MM.1S (cell line): ENCODE measurements around the gene GNPTAB.
A peak's percentile ranks its signal among the peaks of the same experiment; 100 is the strongest.

Source experiments
- DNase-seq: peaks from one replicate; pipeline ENCODE4 v3.0.0-alpha.2; 2015
- H2AFZ ChIP-seq: fragments of 300-600 bp; sonication (generic); 2 replicates; pipeline ENCODE4 v1.6.0; 2016; ENCODE audit warnings: antibody characterized with exemption, low read length
- H3F3A ChIP-seq: fragments of 300-600 bp; sonication (generic); 2 replicates; pipeline ENCODE4 v1.6.1; 2016; ENCODE audit warnings: mild to moderate bottlenecking, antibody characterized with exemption, low read length, moderate library complexity, mixed read lengths; ENCODE audit not compliant: insufficient read depth
- H3K27ac ChIP-seq: fragments of 300-600 bp; sonication (generic); 2 replicates; pipeline ENCODE4 v1.5.1; 2016; ENCODE audit warnings: mild to moderate bottlenecking, low read length
- H3K27me3 ChIP-seq: fragments of 300-600 bp; sonication (generic); replicated peaks from 2 replicates; pipeline ENCODE4 v1.6.0; 2016; ENCODE audit warnings: low read length; ENCODE audit not compliant: insufficient read depth
- H3K36me3 ChIP-seq: fragments of 300-600 bp; sonication (generic); replicated peaks from 2 replicates; pipeline ENCODE4 v1.6.1; 2016; ENCODE audit warnings: mild to moderate bottlenecking, low read length, mixed read lengths; ENCODE audit not compliant: insufficient read depth
- H3K4me1 ChIP-seq: fragments of 300-600 bp; sonication (generic); 2 replicates; pipeline ENCODE4 v1.6.1; 2016; ENCODE audit warnings: low read length, mixed read lengths
- H3K4me2 ChIP-seq: fragments of 300-600 bp; sonication (generic); 2 replicates; pipeline ENCODE4 v1.6.0; 2016; ENCODE audit warnings: low read depth, low read length
- H3K4me3 ChIP-seq: fragments of 300-600 bp; sonication (generic); 2 replicates; pipeline ENCODE4 v1.5.1; 2016; ENCODE audit warnings: low read length, mixed read lengths
- H3K79me2 ChIP-seq: fragments of 300-600 bp; sonication (generic); 2 replicates; pipeline ENCODE4 v1.6.1; 2016; ENCODE audit warnings: mixed run types, low read length, mixed read lengths
- H3K9ac ChIP-seq: fragments of 300-600 bp; sonication (generic); 2 replicates; pipeline ENCODE4 v1.6.1; 2016; ENCODE audit warnings: low read length, mixed read lengths
- H3K9me2 ChIP-seq: fragments of 300-600 bp; sonication (generic); replicated peaks from 2 replicates; pipeline ENCODE4 v1.6.1; 2016; ENCODE audit warnings: mild to moderate bottlenecking, low read length, mixed read lengths; ENCODE audit not compliant: insufficient read depth
- H3K9me3 ChIP-seq: fragments of 300-600 bp; sonication (generic); replicated peaks from 2 replicates; pipeline ENCODE4 v1.6.1; 2016; ENCODE audit warnings: mild to moderate bottlenecking, low read length, mixed read lengths; ENCODE audit not compliant: insufficient read depth
- H4K20me1 ChIP-seq: fragments of 300-600 bp; sonication (generic); 2 replicates; pipeline ENCODE4 v1.6.1; 2016; ENCODE audit warnings: mild to moderate bottlenecking, low read length, moderate library complexity, mixed read lengths; ENCODE audit not compliant: insufficient read depth
- CTCF ChIP-seq: fragments of 300-600 bp; sonication (generic); IDR thresholded peaks from 2 replicates; pipeline ENCODE4 v1.5.1; 2016; ENCODE audit warnings: antibody characterized with exemption, low read length, mixed read lengths
- EZH2 ChIP-seq: fragments of 300-600 bp; sonication (generic); optimal IDR thresholded peaks from 2 replicates; pipeline ENCODE3; 2017; ENCODE audit warnings: low read depth, mild to moderate bottlenecking, antibody characterized with exemption, low read length, mixed read lengths
- EZH2phosphoT487 ChIP-seq: fragments of 300-600 bp; sonication (generic); IDR thresholded peaks from 2 replicates; pipeline ENCODE4 v1.6.1; 2018; ENCODE audit warnings: antibody characterized with exemption, low read length

The GNPTAB gene

DNA sequence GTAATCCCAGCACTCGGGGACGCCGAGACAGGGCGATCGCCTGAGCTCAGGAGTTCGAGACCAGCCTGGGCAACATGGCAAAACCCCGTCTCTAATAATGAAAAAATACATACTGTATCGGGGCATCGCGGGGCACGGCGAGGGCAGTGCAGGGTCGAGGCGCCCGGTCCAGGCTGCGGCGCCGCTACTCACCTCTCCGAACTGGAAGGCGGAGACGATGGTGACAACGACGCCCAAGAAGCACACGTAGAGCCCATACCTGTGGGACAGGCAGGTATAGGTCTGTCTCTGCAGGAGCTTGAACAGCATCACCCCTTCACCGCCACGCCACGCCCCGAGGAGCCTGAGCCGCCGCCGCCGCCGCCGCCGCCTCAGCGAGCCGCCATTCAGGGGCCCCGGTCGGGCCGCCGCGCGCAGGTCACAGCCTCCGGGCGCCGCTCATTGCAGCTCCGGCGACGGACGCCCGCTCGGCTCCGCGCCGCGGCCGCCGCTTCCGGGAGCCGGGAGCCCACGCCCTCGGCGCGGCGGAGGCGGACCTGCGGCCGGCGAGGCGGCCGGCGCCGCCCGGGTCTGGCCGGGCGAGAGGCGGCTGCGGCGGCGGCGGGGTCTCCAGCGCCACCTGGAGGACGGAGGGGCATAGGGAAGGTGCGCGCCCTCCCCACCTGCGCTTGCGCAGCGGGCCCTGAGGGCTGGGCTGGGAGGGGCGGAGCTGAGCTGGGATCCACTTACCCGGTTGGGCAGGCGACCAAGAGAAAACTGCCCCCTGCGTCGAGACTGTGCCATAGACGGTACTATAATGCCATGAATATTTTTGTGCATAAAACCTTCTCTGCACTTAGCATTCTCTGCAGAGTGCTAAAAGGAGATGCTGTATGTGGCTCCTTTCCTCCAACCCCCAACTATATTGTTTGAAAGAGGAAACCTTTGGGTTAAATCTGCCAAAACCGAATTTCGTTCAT lies at the start of gene GNPTAB:
Gene GNPTAB, minus strand, starts transcription at position 593 of the 959 bp plus-strand sequence. Its CDS starts 284 bp downstream, at position 309.
- H3K27me3 ChIP-seq = no peaks in the 10 kb centered on the region
- peaks cover 16% of the 10 kb centered on the region for H3F3A ChIP-seq
- peaks cover 35% of the 10 kb centered on the region for H3K4me1 ChIP-seq
- H3K4me3 ChIP-seq = peak within 1 kb of the TSS; percentile 97
- H4K20me1 ChIP-seq = no peaks in the 10 kb centered on the region; the same call in 1 of the 2 replicates
- no peaks in the 10 kb centered on the region; the same call in 1 of the 2 replicates for H3K36me3 ChIP-seq
- H3K4me2 ChIP-seq = peak within 1 kb of the TSS; percentile 78
- peaks cover 49% of the 10 kb centered on the region for H3K79me2 ChIP-seq
- H2AFZ ChIP-seq = peak within 1 kb of the TSS; percentile 64
- peak; percentile 64 for TF ChIP-seq CTCF
- no peak for TF ChIP-seq EZH2
- no peak for TF ChIP-seq EZH2phosphoT487
- H3K9me3 ChIP-seq = no peaks in the 10 kb centered on the region
- H3K27ac ChIP-seq = peak within 1 kb of the TSS; percentile 92
- H3K9me2 ChIP-seq = no peaks in the 10 kb centered on the region
- H3K9ac ChIP-seq = peak within 1 kb of the TSS; percentile 98
- peak; percentile 95 for DNase-seq

DNA sequence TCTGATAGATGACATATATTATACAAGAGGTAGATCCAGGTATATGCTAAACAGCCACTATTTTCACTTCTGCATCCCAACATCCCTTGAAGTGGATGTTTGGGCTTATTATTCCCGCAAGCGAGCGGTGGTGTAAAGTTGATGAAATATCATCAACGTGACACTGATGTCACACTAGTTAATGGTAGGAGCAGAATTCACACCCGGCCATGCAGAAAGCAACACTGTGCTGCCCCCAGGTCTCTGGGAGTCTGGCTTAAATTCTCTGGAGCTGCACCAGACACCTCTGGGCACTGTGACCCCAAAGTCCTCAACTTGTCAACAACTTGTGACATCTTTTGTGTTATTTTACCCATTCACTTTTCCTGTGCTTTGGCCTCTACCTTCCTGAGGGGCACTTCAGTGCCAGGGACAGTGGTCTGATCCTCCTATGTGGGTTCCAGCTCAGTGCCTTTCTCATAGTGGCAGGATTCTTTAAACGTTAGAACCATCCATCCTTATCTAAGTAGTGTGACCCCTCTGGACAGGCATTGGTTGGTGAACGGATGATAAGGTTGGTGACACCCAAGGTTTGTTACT lies 47.6 kb upstream of the GNPTAB start:
- peak overlapping the region; percentile 79; the same call in 1 of the 2 replicates for H3K27ac ChIP-seq

GRCh38 chr12:101877806-101878242 lies 47.1 kb upstream of the GNPTAB start:
- Histone ChIP-seq H3F3A (peaks cover 10% of the 10 kb centered on the region), H3K4me1 (peaks cover 7% of the 10 kb centered on the region), H3K9ac (peak overlapping the region; percentile 94), H3K79me2 (no peaks in the 10 kb centered on the region), H3K9me3 (no peaks in the 10 kb centered on the region), H3K27ac (peak overlapping the region; percentile 79; the same call in 1 of the 2 replicates), H3K4me2 (peak overlapping the region; percentile 82), H2AFZ (peak overlapping the region; percentile 100), H3K9me2 (no peaks in the 10 kb centered on the region), H3K4me3 (peak overlapping the region; percentile 99), H4K20me1 (no peaks in the 10 kb centered on the region), H3K36me3 (no peaks in the 10 kb centered on the region), H3K27me3 (no peaks in the 10 kb centered on the region)
- TF ChIP-seq EZH2 (no peak), CTCF (no peak), EZH2phosphoT487 (no peak)
- no peak for DNase-seq

More for the DNA sequence above, 47.6 kb upstream of the GNPTAB start:
- no peaks in the 10 kb centered on the region for H3K9me2 ChIP-seq
- H3K4me3 ChIP-seq = peak overlapping the region; percentile 99
- peak overlapping the region; percentile 100 for H2AFZ ChIP-seq
- peaks cover 7% of the 10 kb centered on the region for H3K4me1 ChIP-seq
- TF ChIP-seq EZH2phosphoT487 (no peak), EZH2 (no peak)
- no peaks in the 10 kb centered on the region for H4K20me1 ChIP-seq
- H3K79me2 ChIP-seq = no peaks in the 10 kb centered on the region
- H3K4me2 ChIP-seq = peak overlapping the region; percentile 82
- peak; percentile 8 for DNase-seq
- H3F3A ChIP-seq = peaks cover 10% of the 10 kb centered on the region
- H3K27me3 ChIP-seq = no peaks in the 10 kb centered on the region
- peak overlapping the region; percentile 94 for H3K9ac ChIP-seq
- no peaks in the 10 kb centered on the region for H3K9me3 ChIP-seq
- H3K36me3 ChIP-seq = no peaks in the 10 kb centered on the region
